Measurements from ENCODE around the gene TFPI2.

TFPI2 gene

DNA sequence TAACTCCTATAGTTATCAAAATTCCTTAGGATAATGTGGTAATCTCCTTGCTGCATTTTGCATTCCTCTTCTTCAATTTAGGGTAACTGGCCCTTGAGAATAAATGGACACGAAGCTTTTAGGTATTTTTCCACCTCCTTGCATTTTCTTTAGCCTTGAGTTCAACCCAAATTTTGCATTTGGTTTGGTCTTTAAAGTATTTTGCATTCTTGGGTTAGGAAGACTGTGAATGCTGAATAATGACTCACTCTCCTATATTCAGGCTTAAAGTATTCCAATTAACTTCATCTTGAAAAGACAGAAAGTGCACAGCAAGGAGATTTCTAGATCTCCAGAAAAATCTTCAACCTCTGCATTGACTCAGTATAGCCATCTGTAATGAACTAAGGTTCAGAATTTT lies 47.3 kb downstream of the TFPI2 start:
- Histone ChIP-seq H3K9me3 (ENCODE audit: control insufficient read depth in 1 of 2, low read length in 2 of 2) (no peaks in the 10 kb centered on the region), H3K4me1 (ENCODE audit: control insufficient read depth in 1 of 2, insufficient read depth in 2 of 2, low read length in 2 of 2) (peaks cover 0 to 3% of the 10 kb centered on the region in 2 donors), H3K4me3 (ENCODE audit: low read depth in 1 of 2, low read length in 2 of 2) (no peak overlapping the region), H3K27me3 (ENCODE audit: low read depth, low read length) (no peaks in the 10 kb centered on the region), H3K27ac (ENCODE audit: low read length) (no peak overlapping the region), H3K36me3 (ENCODE audit: control insufficient read depth in 1 of 2, insufficient read depth in 2 of 2, low read length in 2 of 2) (no peaks in the 10 kb centered on the region)

DNA sequence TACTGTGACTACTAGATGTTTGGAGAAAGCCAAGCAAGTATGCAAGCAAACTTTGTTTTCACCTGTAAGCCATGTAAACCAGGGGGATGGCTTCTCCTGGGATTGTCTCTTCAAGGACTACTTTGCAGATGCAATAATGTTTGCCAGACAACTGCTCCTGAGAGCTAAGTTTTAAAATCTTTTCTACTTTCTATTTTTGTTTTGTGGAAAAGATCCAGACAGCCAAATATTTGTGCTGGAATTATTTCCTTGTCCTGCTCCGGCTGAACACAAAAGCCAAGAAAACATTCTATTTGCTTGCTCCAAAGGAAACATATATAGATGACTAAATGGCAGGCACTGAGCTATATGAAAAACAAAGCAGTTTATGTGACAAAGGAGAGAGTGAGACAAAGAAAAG lies 51.6 kb downstream of the TFPI2 start:
- Histone ChIP-seq H3K27ac (ENCODE audit: low read length) (no peak overlapping the region), H3K4me3 (ENCODE audit: low read depth in 1 of 2, low read length in 2 of 2) (no peak overlapping the region)

GRCh38 chr7:93837245-93837644 lies 53.3 kb downstream of the TFPI2 start:
- H3K4me1 ChIP-seq (ENCODE audit: control insufficient read depth in 1 of 2, insufficient read depth in 2 of 2, low read length in 2 of 2), result peaks cover 0 to 3% of the 10 kb centered on the region in 2 donors
- H3K9me3 ChIP-seq (ENCODE audit: control insufficient read depth in 1 of 2, low read length in 2 of 2), result no peaks in the 10 kb centered on the region
- H3K36me3 ChIP-seq (ENCODE audit: control insufficient read depth in 1 of 2, insufficient read depth in 2 of 2, low read length in 2 of 2), result no peaks in the 10 kb centered on the region
- no peaks in the 10 kb centered on the region for H3K27me3 ChIP-seq (ENCODE audit: low read depth, low read length)
- H3K27ac ChIP-seq (ENCODE audit: low read length), result no peak overlapping the region
- H3K4me3 ChIP-seq (ENCODE audit: low read depth in 1 of 2, low read length in 2 of 2), result no peak overlapping the region

More for the DNA sequence above, 51.6 kb downstream of the TFPI2 start:
- Histone ChIP-seq H3K4me1 (ENCODE audit: control insufficient read depth in 1 of 2, insufficient read depth in 2 of 2, low read length in 2 of 2) (peaks cover 0 to 3% of the 10 kb centered on the region in 2 donors), H3K36me3 (ENCODE audit: control insufficient read depth in 1 of 2, insufficient read depth in 2 of 2, low read length in 2 of 2) (no peaks in the 10 kb centered on the region), H3K9me3 (ENCODE audit: control insufficient read depth in 1 of 2, low read length in 2 of 2) (no peaks in the 10 kb centered on the region), H3K27me3 (ENCODE audit: low read depth, low read length) (no peaks in the 10 kb centered on the region)

GRCh38 chr7:93836116-93836515 lies 54.4 kb downstream of the TFPI2 start:
- no peak overlapping the region for H3K27ac ChIP-seq (ENCODE audit: low read length)

DNA sequence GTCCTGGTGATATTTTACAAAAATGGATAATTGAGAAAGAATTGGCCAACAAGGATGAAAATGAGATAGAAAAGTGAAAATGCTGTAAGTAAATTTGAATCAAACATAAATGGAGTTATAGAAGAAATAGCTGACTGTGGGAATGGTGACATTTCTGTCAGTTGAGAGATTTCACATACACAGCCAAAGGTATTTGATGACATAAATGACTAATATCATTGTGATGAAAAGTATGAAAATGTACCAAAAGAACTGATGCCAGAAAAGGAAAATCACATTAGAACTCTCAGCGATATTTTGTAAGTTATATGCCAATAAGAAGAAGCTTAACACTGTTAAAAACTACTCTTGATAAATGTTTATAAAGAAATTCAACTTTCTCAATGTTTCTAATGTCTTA lies 54.9 kb downstream of the TFPI2 start:
- no peak overlapping the region for H3K27ac ChIP-seq (ENCODE audit: low read length)
- no peaks in the 10 kb centered on the region for H3K36me3 ChIP-seq (ENCODE audit: control insufficient read depth in 1 of 2, insufficient read depth in 2 of 2, low read length in 2 of 2)
- H3K4me3 ChIP-seq (ENCODE audit: low read depth in 1 of 2, low read length in 2 of 2), result no peak overlapping the region

More at GRCh38 chr7:93836116-93836515, 54.4 kb downstream of the TFPI2 start:
- H3K36me3 ChIP-seq (ENCODE audit: control insufficient read depth in 1 of 2, insufficient read depth in 2 of 2, low read length in 2 of 2), result no peaks in the 10 kb centered on the region
- H3K4me1 ChIP-seq (ENCODE audit: control insufficient read depth in 1 of 2, insufficient read depth in 2 of 2, low read length in 2 of 2), result peaks cover 0 to 3% of the 10 kb centered on the region in 2 donors
- H3K27me3 ChIP-seq (ENCODE audit: low read depth, low read length), result no peaks in the 10 kb centered on the region
- H3K9me3 ChIP-seq (ENCODE audit: control insufficient read depth in 1 of 2, low read length in 2 of 2), result no peaks in the 10 kb centered on the region
- no peak overlapping the region for H3K4me3 ChIP-seq (ENCODE audit: low read depth in 1 of 2, low read length in 2 of 2)

More for the DNA sequence above, 54.9 kb downstream of the TFPI2 start:
- peaks cover 0 to 3% of the 10 kb centered on the region in 2 donors for H3K4me1 ChIP-seq (ENCODE audit: control insufficient read depth in 1 of 2, insufficient read depth in 2 of 2, low read length in 2 of 2)
- H3K9me3 ChIP-seq (ENCODE audit: control insufficient read depth in 1 of 2, low read length in 2 of 2), result no peaks in the 10 kb centered on the region
- no peaks in the 10 kb centered on the region for H3K27me3 ChIP-seq (ENCODE audit: low read depth, low read length)
